ENCODE data around the gene IFNL3.
"Not testable (repeated sequence)": the region's sequence is repeated elsewhere in the genome, so short reads cannot be mapped to it uniquely, and the experiment has no call there.

Gene IFNL3

GRCh38 chr19:39252458-39252857 lies 7.7 kb upstream of the IFNL3 start:
- DNase-seq = peak; percentile 83

GRCh38 chr19:39251846-39252245 lies 7.0 kb upstream of the IFNL3 start:
- no peak for DNase-seq

- DNase-seq = no peak
Measured at GRCh38 chr19:39251081-39251480, 6.3 kb upstream of the IFNL3 start.

- DNase-seq = no peak
Measured at GRCh38 chr19:39248806-39249205, 4.0 kb upstream of the IFNL3 start, which contains the start of gene IFNL4. IFNL4 (minus strand) TSS chr19:39248856.

GRCh38 chr19:39247701-39248664 lies 3.2 kb upstream of the IFNL3 start:
- no peak for DNase-seq

- DNase-seq = peak; percentile 16
Measured at GRCh38 chr19:39246951-39247669, 2.3 kb upstream of the IFNL3 start.

GRCh38 chr19:39245166-39245565 lies 360 bp upstream of the IFNL3 start:
- not testable (repeated sequence) for DNase-seq

- DNase-seq = not testable (repeated sequence)
Measured at GRCh38 chr19:39243741-39244140, 1.1 kb downstream of the IFNL3 start.

GRCh38 chr19:39240421-39240820 lies 4.4 kb downstream of the IFNL3 start:
- DNase-seq = no peak

- no peak for DNase-seq
Measured at GRCh38 chr19:39238944-39239343, 5.9 kb downstream of the IFNL3 start.

GRCh38 chr19:39238209-39238608 lies 6.6 kb downstream of the IFNL3 start:
- DNase-seq = no peak

- DNase-seq = peak; percentile 47
Measured at GRCh38 chr19:39237200-39238184, 7.3 kb downstream of the IFNL3 start.

- no peak for DNase-seq
Measured at GRCh38 chr19:39236527-39236926, 8.3 kb downstream of the IFNL3 start.

- no peak for DNase-seq
Measured at GRCh38 chr19:39232708-39233107, 12.1 kb downstream of the IFNL3 start.

- DNase-seq = no peak
Measured at GRCh38 chr19:39230096-39230764, 14.6 kb downstream of the IFNL3 start.

GRCh38 chr19:39224910-39225309 lies 19.9 kb downstream of the IFNL3 start:
- no peak for DNase-seq

- no peak for DNase-seq
Measured at GRCh38 chr19:39223703-39224279, 21.0 kb downstream of the IFNL3 start.

- DNase-seq = not testable (repeated sequence)
Measured at GRCh38 chr19:39219108-39219507, 25.7 kb downstream of the IFNL3 start.

- DNase-seq = peak; percentile 20
Measured at GRCh38 chr19:39218230-39219007, 26.4 kb downstream of the IFNL3 start.

GRCh38 chr19:39217094-39217493 lies 27.7 kb downstream of the IFNL3 start:
- DNase-seq = no peak

GRCh38 chr19:39215323-39215722 lies 29.5 kb downstream of the IFNL3 start:
- not testable (repeated sequence) for DNase-seq
